Astrocyte of the cerebellum (primary cell): Measurements from ENCODE around the gene ANKRD9.
A peak's percentile ranks its signal among the peaks of the same experiment; 100 is the strongest.
"Not testable (repeated sequence)": the region's sequence is repeated elsewhere in the genome, so short reads cannot be mapped to it uniquely, and the experiment has no call there.

ENCODE experiments used
- DNase-seq: peaks from one replicate; pipeline ENCODE4 v3.0.0-alpha.2; 2011; ENCODE audit warnings: low read depth
- H3K4me3 ChIP-seq: 2 replicates; pipeline ENCODE4 v1.5.1; 2011; ENCODE audit warnings: mild to moderate bottlenecking, low read depth, low read length, moderate library complexity
- in situ Hi-C: cut with HindIII; loops from 2 replicates; pipeline ENCODE4 v1.10.0; 2017; ENCODE audit warnings: low sequenced_read_pairs
- TF ChIP-seq, protein P1 (sequence below): IDR thresholded peaks from 2 replicates; pipeline ENCODE4 v1.5.1; 2012; ENCODE audit warnings: low read length, low read depth, moderate library complexity, mild to moderate bottlenecking; ENCODE audit errors: missing control alignments

The ANKRD9 gene

GRCh38 chr14:102551995-102552705, 42.6 kb upstream of the ANKRD9 start:
- DNase-seq: no peak
- no peak overlapping the region for H3K4me3 ChIP-seq
- TF ChIP-seq, protein P1, sequence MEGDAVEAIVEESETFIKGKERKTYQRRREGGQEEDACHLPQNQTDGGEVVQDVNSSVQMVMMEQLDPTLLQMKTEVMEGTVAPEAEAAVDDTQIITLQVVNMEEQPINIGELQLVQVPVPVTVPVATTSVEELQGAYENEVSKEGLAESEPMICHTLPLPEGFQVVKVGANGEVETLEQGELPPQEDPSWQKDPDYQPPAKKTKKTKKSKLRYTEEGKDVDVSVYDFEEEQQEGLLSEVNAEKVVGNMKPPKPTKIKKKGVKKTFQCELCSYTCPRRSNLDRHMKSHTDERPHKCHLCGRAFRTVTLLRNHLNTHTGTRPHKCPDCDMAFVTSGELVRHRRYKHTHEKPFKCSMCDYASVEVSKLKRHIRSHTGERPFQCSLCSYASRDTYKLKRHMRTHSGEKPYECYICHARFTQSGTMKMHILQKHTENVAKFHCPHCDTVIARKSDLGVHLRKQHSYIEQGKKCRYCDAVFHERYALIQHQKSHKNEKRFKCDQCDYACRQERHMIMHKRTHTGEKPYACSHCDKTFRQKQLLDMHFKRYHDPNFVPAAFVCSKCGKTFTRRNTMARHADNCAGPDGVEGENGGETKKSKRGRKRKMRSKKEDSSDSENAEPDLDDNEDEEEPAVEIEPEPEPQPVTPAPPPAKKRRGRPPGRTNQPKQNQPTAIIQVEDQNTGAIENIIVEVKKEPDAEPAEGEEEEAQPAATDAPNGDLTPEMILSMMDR: no peak
- in situ Hi-C loops: no loop called here

- DNase-seq, H3K4me3 ChIP-seq, in situ Hi-C loops: not testable (repeated sequence)
Measured at GRCh38 chr14:102550927-102551401, 41.4 kb upstream of the ANKRD9 start.

DNA sequence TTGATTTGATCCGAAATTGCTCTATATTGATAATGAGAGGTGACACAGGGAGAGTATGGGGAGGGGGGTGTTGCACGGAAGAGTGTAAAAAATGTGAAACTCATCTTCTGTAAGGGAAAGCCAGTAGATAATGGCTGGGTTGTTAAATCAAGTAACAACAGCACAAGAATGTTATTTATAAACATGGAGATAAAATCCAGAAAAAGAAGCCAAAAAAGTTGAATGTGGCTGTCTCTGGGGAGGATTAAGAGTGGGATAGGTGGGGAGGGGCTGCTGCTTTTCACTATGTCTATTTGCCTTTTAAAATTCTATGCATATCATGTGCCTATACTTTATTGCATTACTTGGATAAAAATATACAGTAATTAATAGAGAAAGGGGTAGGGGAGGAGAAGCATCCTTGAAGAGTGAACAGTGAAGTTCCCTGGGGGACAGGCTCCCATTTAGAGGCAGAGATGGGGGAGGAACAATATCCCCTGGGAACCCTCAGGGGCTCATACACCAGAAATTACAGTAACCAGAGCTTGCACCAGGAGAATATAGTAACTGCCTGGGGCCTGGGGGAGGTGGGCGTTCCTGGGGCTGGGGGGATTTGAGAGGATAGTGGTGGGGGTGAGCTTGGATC, 39.2 kb upstream of the ANKRD9 start:
- in situ Hi-C loops: no loop called here
- DNase-seq: no peak
- TF ChIP-seq, protein P1: no peak
- no peak overlapping the region for H3K4me3 ChIP-seq

DNA sequence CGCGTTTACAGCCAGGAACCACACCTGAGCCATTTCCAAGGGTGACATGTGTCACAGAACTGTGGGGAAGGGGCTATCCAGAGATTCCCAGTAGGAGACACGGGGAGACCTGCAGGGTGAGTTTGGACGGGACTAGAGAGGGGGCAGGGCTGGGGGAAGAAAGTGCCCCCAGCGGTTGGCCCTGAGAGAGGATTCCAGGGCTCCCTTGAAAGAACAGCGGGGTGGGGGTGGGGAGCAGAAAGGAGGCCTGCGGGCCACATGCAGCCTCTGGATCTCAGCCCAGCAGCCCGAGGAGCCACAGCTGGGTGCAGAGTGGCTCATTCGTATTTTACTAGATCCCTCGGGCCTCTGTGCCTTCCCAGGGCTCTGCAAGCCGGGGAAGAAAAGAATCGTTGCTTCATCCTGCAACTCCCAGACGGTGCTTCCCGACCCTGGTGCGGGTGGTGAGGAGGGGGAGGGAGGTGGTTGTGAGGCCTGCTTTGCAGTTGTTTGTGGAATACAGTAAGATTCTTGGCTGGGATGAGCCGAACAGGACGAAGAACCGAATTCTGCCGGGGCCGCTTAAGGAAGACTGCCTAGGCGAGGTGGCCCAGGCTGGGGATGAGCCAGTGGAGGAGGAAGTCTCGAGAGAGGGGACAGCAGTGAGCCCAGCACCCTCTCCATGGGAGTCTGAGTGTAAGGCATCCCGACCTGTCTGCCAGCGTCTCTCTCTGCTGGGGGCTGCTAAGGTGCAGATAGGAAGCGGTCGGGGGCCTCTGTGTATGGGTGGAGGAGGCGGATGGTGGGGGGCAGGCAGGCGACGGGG, 36.1 kb upstream of the ANKRD9 start:
- in situ Hi-C loops: no loop called here
- H3K4me3 ChIP-seq: no peak overlapping the region
- TF ChIP-seq, protein P1: peak; percentile 11
- DNase-seq: no peak

DNA sequence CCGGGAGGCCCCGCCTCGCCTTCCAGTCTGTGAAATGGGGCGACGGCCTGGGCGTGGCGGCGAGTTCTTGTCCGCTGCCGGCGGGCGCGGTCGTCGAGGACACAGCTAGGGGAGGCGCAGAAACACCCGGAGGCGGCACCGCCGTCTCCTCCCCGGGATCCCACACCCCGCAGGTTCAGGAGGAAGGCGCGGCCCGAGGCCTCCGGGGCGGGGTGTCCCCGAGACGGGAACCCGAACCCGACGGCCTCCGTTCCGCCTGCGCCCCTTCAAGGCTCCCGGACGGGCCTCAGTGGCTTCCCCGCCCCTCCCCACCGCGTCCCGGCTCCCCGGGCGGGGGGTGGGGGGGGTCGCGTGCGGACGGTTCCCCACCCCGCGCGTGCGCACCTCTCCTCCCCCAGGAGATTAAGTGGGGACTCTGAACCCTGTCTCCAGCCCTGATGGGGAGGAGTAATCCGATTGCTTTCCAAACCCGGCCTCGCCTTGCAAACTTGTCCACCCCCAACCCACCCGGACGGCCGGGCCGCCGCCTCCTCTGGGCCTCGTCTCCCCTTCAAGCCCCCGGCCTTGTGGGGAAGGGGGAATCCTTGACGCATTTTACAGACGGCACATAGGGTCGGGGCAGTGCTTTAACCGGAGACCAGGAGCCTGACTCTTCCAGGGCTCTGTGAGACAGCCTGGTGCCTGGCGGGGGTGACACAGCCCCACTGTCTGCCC, 35.3 kb upstream of the ANKRD9 start:
- in situ Hi-C loops: no loop called here
- TF ChIP-seq, protein P1: no peak
- no peak for DNase-seq
- no peak overlapping the region for H3K4me3 ChIP-seq

DNA sequence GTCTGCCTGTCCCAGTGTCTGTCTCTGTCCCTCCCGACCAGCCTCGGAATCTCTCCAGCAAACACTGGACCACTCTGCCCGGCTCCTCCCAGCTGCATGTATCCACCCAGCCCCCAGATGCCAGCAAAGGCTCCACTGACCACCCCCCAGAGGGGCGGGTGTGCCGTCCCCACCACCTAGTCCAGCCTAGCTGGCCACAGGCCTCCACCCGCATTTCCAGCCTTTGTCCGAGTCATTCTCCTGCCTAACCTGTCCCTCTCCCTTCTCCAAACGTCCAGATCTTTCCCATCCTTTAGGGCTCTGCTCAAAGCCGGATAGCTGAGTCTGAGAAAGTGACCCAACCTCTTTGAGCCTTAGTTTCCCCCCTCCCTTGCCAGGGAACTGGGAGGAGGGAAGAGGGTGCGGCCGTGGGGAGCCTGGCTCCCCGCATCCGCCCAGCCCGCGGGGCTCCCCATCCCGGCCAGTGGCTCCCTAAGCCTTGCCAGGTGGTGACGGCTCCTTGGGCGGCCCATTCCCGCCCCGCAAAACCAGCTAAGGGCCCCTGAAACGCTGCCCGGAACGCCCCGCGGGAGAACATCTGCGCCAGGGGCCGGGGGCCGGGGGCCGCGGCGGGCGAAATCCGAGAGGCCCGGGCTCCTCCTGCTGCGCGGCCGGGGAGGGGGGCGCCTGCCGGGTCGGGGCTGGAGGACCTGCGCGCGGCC, 34.6 kb upstream of the ANKRD9 start:
- in situ Hi-C loops: no loop called here
- DNase-seq: no peak
- no peak overlapping the region for H3K4me3 ChIP-seq
- TF ChIP-seq, protein P1: no peak
